IMR-90 (cell line): ENCODE measurements around the gene SPTY2D1. TPM values are rescaled to one million over a fixed set of nuclear protein-coding genes. Genes with fewer than 3 reads are reported as not detected.
"Not testable (repeated sequence)": the region's sequence is repeated elsewhere in the genome, so short reads cannot be mapped to it uniquely, and the experiment has no call there.

Source experiments
- ATAC-seq: fragments of 200-7000 bp; cut with Tn5 transposase; 2 replicates; pipeline ENCODE4 v1.9.1; 2020; ENCODE audit warnings: low read depth, mild to moderate bottlenecking, moderate library complexity
- BruUV-seq: library from RNA; stranded (reverse); fragments of 400-500 nt; replicated peaks from 2 replicates; lab custom pipeline; 2021; lab: Mats Ljungman, UMichigan
- CTCF ChIA-PET: fragments of 300-600 bp; formaldehyde crosslinking; extraction: SDS; loops from one replicate; lab custom pipeline; 2021; ENCODE audit warnings: antibody characterized with exemption; lab: Yijun Ruan, JAX
- POLR2A ChIA-PET: fragments of 300-600 bp; sonication (Branson Sonifier 250); formaldehyde crosslinking; loops from one replicate; lab custom pipeline; 2022; ENCODE audit warnings: antibody characterized with exemption; ENCODE audit not compliant: unreplicated experiment; lab: Charles Lee
- DNase-seq: peaks from one replicate; pipeline ENCODE4 v3.0.0; 2013
- H2AFZ ChIP-seq: replicated peaks from 2 replicates; pipeline ENCODE3; 2013; ENCODE audit warnings: low read length, mild to moderate bottlenecking; ENCODE audit not compliant: poor library complexity
- H2AK5ac ChIP-seq: 2 replicates; pipeline ENCODE4 v1.6.1; 2013; ENCODE audit warnings: low read depth, low read length, inconsistent platforms
- H2AK9ac ChIP-seq: replicated peaks from 2 replicates; pipeline ENCODE3; 2013; ENCODE audit warnings: mild to moderate bottlenecking, low read depth, low read length, moderate library complexity; ENCODE audit not compliant: poor library complexity
- H2BK120ac ChIP-seq: 2 replicates; pipeline ENCODE4 v1.6.1; 2013; ENCODE audit warnings: low read depth, low read length, inconsistent platforms
- H2BK15ac ChIP-seq: 3 replicates; pipeline ENCODE4 v1.6.1; 2013; ENCODE audit warnings: low read depth, low read length, inconsistent platforms
- H2BK20ac ChIP-seq: 2 replicates; pipeline ENCODE4 v1.6.1; 2013; ENCODE audit warnings: low read depth, mild to moderate bottlenecking, inconsistent platforms, low read length, moderate library complexity
- H2BK5ac ChIP-seq: 2 replicates; pipeline ENCODE4 v1.6.1; 2013; ENCODE audit warnings: mild to moderate bottlenecking, low read depth, low read length, inconsistent platforms; ENCODE audit not compliant: poor library complexity, severe bottlenecking
- H3K14ac ChIP-seq: replicated peaks from 2 replicates; pipeline ENCODE4 v1.6.1; 2013; ENCODE audit warnings: low read depth, low read length, inconsistent platforms
- H3K18ac ChIP-seq: 2 replicates; pipeline ENCODE4 v1.6.1; 2013; ENCODE audit warnings: low read depth, low read length, control low read depth
- H3K23ac ChIP-seq: 2 replicates; pipeline ENCODE4 v1.6.1; 2013; ENCODE audit warnings: low read depth, low read length, inconsistent platforms
- H3K27ac ChIP-seq: 2 replicates; pipeline ENCODE4 v1.5.1; 2013; ENCODE audit warnings: mild to moderate bottlenecking, control low read depth, low read length; ENCODE audit not compliant: insufficient read depth
- H3K27me3 ChIP-seq: 2 replicates; pipeline ENCODE4 v1.6.1; 2013; ENCODE audit warnings: low read length; ENCODE audit not compliant: control insufficient read depth, insufficient read depth
- H3K36me3 ChIP-seq: 2 replicates; pipeline ENCODE4 v1.6.1; 2013; ENCODE audit warnings: low read length, mixed read lengths; ENCODE audit not compliant: control insufficient read depth, insufficient read depth
- H3K4ac ChIP-seq: 2 replicates; pipeline ENCODE4 v1.6.1; 2013; ENCODE audit warnings: low read depth, low read length, inconsistent platforms
- H3K4me1 ChIP-seq: 2 replicates; pipeline ENCODE4 v1.6.1; 2013; ENCODE audit warnings: low read length, mixed read lengths; ENCODE audit not compliant: control insufficient read depth, insufficient read depth
- H3K4me2 ChIP-seq: 2 replicates; pipeline ENCODE4 v1.6.1; 2013; ENCODE audit warnings: low read depth, mild to moderate bottlenecking, control low read depth, low read length, moderate library complexity
- H3K4me3 ChIP-seq: 2 replicates; pipeline ENCODE4 v1.5.1; 2013; ENCODE audit warnings: low read depth, mild to moderate bottlenecking, control low read depth, low read length, moderate library complexity; ENCODE audit not compliant: insufficient read depth
- H3K56ac ChIP-seq: 2 replicates; pipeline ENCODE4 v1.6.1; 2013; ENCODE audit warnings: low read length, inconsistent platforms; ENCODE audit not compliant: insufficient read depth; ENCODE audit errors: extremely low read depth
- H3K79me1 ChIP-seq, 2 experiments: 2 replicates each; pipeline ENCODE4 v1.6.1; 2013; ENCODE audit warnings: low read length in 2 of 2, inconsistent platforms in 1 of 2, low read depth in 1 of 2
- H3K9ac ChIP-seq: 2 replicates; pipeline ENCODE4 v1.6.1; 2013; ENCODE audit warnings: low read depth, low read length, control low read depth
- H3K9me1 ChIP-seq: 2 replicates; pipeline ENCODE4 v1.6.1; 2013; ENCODE audit warnings: low read length, inconsistent platforms; ENCODE audit not compliant: insufficient read depth
- H3K9me3 ChIP-seq: 2 replicates; pipeline ENCODE4 v1.6.1; 2013; ENCODE audit warnings: low read length; ENCODE audit not compliant: control insufficient read depth, insufficient read depth
- H4K20me1 ChIP-seq: 2 replicates; pipeline ENCODE4 v1.6.1; 2013; ENCODE audit warnings: low read length, inconsistent platforms; ENCODE audit not compliant: insufficient read depth
- H4K5ac ChIP-seq: 2 replicates; pipeline ENCODE4 v1.6.1; 2013; ENCODE audit warnings: mild to moderate bottlenecking, low read depth, low read length, control low read depth
- H4K8ac ChIP-seq, 2 experiments: 2 replicates each; pipeline ENCODE4 v1.6.1; 2013; ENCODE audit warnings: low read depth in 2 of 2, low read length in 2 of 2, control low read depth in 1 of 2, inconsistent platforms in 1 of 2
- H4K91ac ChIP-seq: 2 replicates; pipeline ENCODE4 v1.6.1; 2013; ENCODE audit warnings: low read depth, low read length, inconsistent platforms; ENCODE audit not compliant: insufficient read depth
- WGBS, 2 experiments: methylation state at CpG; one replicate each; pipeline versions ENCODE4 v1.1.5 to v1.1.7; 2013; ENCODE audit warnings: missing lambda C conversion rate in 2 of 2; ENCODE audit not compliant: insufficient read length in 1 of 2; ENCODE audit errors: extremely low coverage in 2 of 2; 5-methylcytosine and 5-hydroxymethylcytosine counted together
- dilution Hi-C: fragments of 300-500 bp; cut with HindIII; formaldehyde crosslinking; loops from one replicate; pipeline ENCODE4 v1.14.3; 2018; ENCODE audit warnings: low sequenced_read_pairs; ENCODE audit not compliant: unreplicated experiment
- in situ Hi-C: fragments of 300-500 bp; cut with MboI; formaldehyde crosslinking; loops from 3 replicates; pipeline ENCODE4 v1.14.3; 2019; ENCODE audit warnings: low sequenced_read_pairs, inconsistent platforms, mixed read lengths
- intact Hi-C: fragments of 100-400 bp; cut with micrococcal nuclease; formaldehyde crosslinking; loops from 2 replicates; pipeline ENCODE4 v1.10.0; 2022
- polyA plus RNA-seq, 3 experiments: library from polyadenylated mRNA; depleted of rRNA; stranded (reverse); fragments of >200 nt; gene quantifications; 2 replicates each; pipeline ENCODE4 v1.2.3, GENCODE V29; 2012; ENCODE audit warnings: low replicate concordance in 1 of 3
- total RNA-seq: library from RNA; depleted of rRNA; stranded (reverse); fragments of >200 nt; gene quantifications from 2 replicates; pipeline ENCODE4 v1.2.3, GENCODE V29; 2012

SPTY2D1 gene
- total and polyA plus RNA-seq, 2 of the 4 experiments (the other 2 are of a cell fraction), result 10.3 to 36.6 TPM

- H2AFZ ChIP-seq, H3K36me3 ChIP-seq, BruUV-seq, H3K56ac ChIP-seq, H3K9me1 ChIP-seq, H3K27me3 ChIP-seq, dilution Hi-C loops, ATAC-seq, H2BK120ac ChIP-seq, H3K4ac ChIP-seq, H3K27ac ChIP-seq, H3K4me2 ChIP-seq, CTCF ChIA-PET, in situ Hi-C loops, H3K4me3 ChIP-seq, intact Hi-C loops, H4K20me1 ChIP-seq, POLR2A ChIA-PET, DNase-seq, H2AK9ac ChIP-seq, H4K5ac ChIP-seq, H3K18ac ChIP-seq, H3K9ac ChIP-seq, H2BK20ac ChIP-seq, H2BK15ac ChIP-seq, H3K23ac ChIP-seq, H4K8ac ChIP-seq, H2AK5ac ChIP-seq, H3K79me1 ChIP-seq, H3K4me1 ChIP-seq, H3K9me3 ChIP-seq, H3K14ac ChIP-seq, H2BK5ac ChIP-seq, H4K91ac ChIP-seq: not testable (repeated sequence)
- WGBS, 2 experiments, result no CpG with 5 or more reads among the region's 7 CpGs
Measured at GRCh38 chr11:18672209-18672608, 38.1 kb upstream of the SPTY2D1 start.
